SK-N-MC (cell line): Measurements from ENCODE around the gene DLST.

ENCODE experiments used
- EZH2 ChIP-seq: fragments of 200-600 bp; sonication (generic); IDR thresholded peaks from one replicate; pipeline ENCODE4 v1.6.1; 2017; ENCODE audit warnings: antibody characterized with exemption
- FOXP2 ChIP-seq: optimal IDR thresholded peaks from 2 replicates; pipeline ENCODE3; 2011; ENCODE audit warnings: mild to moderate bottlenecking, moderate library complexity; ENCODE audit not compliant: insufficient read depth; ENCODE audit errors: extremely low read length, control extremely low read depth
- POLR2AphosphoS5 ChIP-seq: IDR thresholded peaks from 2 replicates; pipeline ENCODE4 v1.6.1; 2012; ENCODE audit warnings: mild to moderate bottlenecking, low read depth, low read length, borderline replicate concordance

GRCh38 chr14:74920281-74920680 is 38.6 kb downstream of the DLST start:
- TF ChIP-seq POLR2AphosphoS5 (no peak), EZH2 (no peak), FOXP2 (no peak)
